Endothelial cell of umbilical vein (primary cell): Measurements from ENCODE around the gene SLC37A1. TPM values are rescaled to one million over a fixed set of nuclear protein-coding genes. Genes with fewer than 3 reads are reported as not detected.

Source experiments
- BruUV-seq: library from RNA; stranded (reverse); fragments of 400-500 nt; replicated peaks from 2 replicates; lab custom pipeline; 2021; lab: Mats Ljungman, UMichigan
- CTCF ChIA-PET: fragments of 300-600, 350-600 bp; sonication (Branson Sonifier 250); formaldehyde crosslinking; loops from one replicate; lab custom pipeline; 2021; ENCODE audit warnings: antibody characterized with exemption, inconsistent platforms; lab: Charles Lee
- POLR2A ChIA-PET: fragments of 300-600, 350-600 bp; sonication (Branson Sonifier 250); formaldehyde crosslinking; loops from one replicate; lab custom pipeline; 2021; ENCODE audit warnings: antibody characterized with exemption, inconsistent platforms; lab: Charles Lee
- DNase-seq: peaks from one replicate; pipeline ENCODE4 v3.0.0-alpha.2; 2011; ENCODE audit warnings: low read depth, low spot score
- FAIRE-seq: peaks from 2 replicates; lab custom pipeline; 2011; peaks lifted over from hg19 to GRCh38; lab: Jason Lieb, UNC
- H2AFZ ChIP-seq: 2 replicates; pipeline ENCODE4 v1.6.0; 2012; ENCODE audit warnings: low read depth, low read length, control low read depth, inconsistent platforms
- H3K27ac ChIP-seq: 2 replicates; pipeline ENCODE4 v1.5.1; 2011; ENCODE audit warnings: low read depth, mild to moderate bottlenecking, control low read depth, low read length, moderate library complexity; ENCODE audit not compliant: insufficient read depth
- H3K27me3 ChIP-seq, 2 experiments: 2 replicates each; pipeline versions ENCODE4 v1.6.0 to v1.6.1; 2011; ENCODE audit warnings: low read length in 2 of 2, mixed read lengths in 1 of 2; ENCODE audit not compliant: control insufficient read depth in 2 of 2, insufficient read depth in 2 of 2
- H3K36me3 ChIP-seq, 2 experiments: 2 replicates in 1 of 2; 3 replicates in 1 of 2; pipeline ENCODE4 v1.5.1; 2011; ENCODE audit warnings: low read length in 2 of 2, mild to moderate bottlenecking in 1 of 2, moderate library complexity in 1 of 2; ENCODE audit not compliant: control insufficient read depth in 2 of 2, insufficient read depth in 2 of 2; ENCODE audit errors: extremely low read depth in 1 of 2
- H3K4me1 ChIP-seq: 3 replicates; pipeline ENCODE4 v1.5.1; 2011; ENCODE audit warnings: mild to moderate bottlenecking, low read length; ENCODE audit not compliant: control insufficient read depth, insufficient read depth; ENCODE audit errors: extremely low read depth
- H3K4me2 ChIP-seq: 2 replicates; pipeline ENCODE4 v1.6.1; 2011; ENCODE audit warnings: low read length, control low read depth, mixed read lengths; ENCODE audit not compliant: insufficient read depth
- H3K4me3 ChIP-seq, 3 experiments: fragments of 200-600 bp in 1 of 3; sonication (generic), shearing (Covaris generic) in 1 of 3; replicated peaks in 1 of 3; 2 replicates each; pipeline ENCODE4 v1.5.1; 2011 to 2016; ENCODE audit warnings: control low read depth in 3 of 3, low read length in 3 of 3, mild to moderate bottlenecking in 2 of 3, inconsistent platforms in 1 of 3, low read depth in 1 of 3, moderate library complexity in 1 of 3; ENCODE audit not compliant: insufficient read depth in 1 of 3
- H3K79me2 ChIP-seq: 2 replicates; pipeline ENCODE4 v1.6.0; 2012; ENCODE audit warnings: low read length, inconsistent platforms; ENCODE audit not compliant: control insufficient read depth, insufficient read depth
- H3K9ac ChIP-seq: replicated peaks from 2 replicates; pipeline ENCODE3; 2011; ENCODE audit warnings: low read length, control low read depth; ENCODE audit not compliant: insufficient read depth; ENCODE audit errors: extremely low read depth
- H3K9me1 ChIP-seq: replicated peaks from 3 replicates; pipeline ENCODE4 v1.6.0; 2011; ENCODE audit warnings: mild to moderate bottlenecking, low read length; ENCODE audit not compliant: control insufficient read depth, insufficient read depth; ENCODE audit errors: extremely low read depth
- H3K9me3 ChIP-seq: replicated peaks from 2 replicates; pipeline ENCODE4 v1.5.1; 2012; ENCODE audit warnings: low read length, inconsistent platforms; ENCODE audit not compliant: control insufficient read depth, insufficient read depth
- H4K20me1 ChIP-seq: replicated peaks from 2 replicates; pipeline ENCODE3; 2011; ENCODE audit warnings: mild to moderate bottlenecking, low read length; ENCODE audit not compliant: control insufficient read depth, insufficient read depth; ENCODE audit errors: extremely low read depth
- CTCF ChIP-seq, 2 donors: IDR thresholded peaks; 1 replicate in 1 of 2; 2 replicates in 1 of 2; pipeline ENCODE4 v1.5.1; 2011; ENCODE audit warnings: low read length in 2 of 2, mild to moderate bottlenecking in 2 of 2, moderate library complexity in 2 of 2, control low read depth in 1 of 2, inconsistent platforms in 1 of 2, low read depth in 1 of 2; ENCODE audit not compliant: insufficient read depth in 1 of 2; ENCODE audit errors: extremely low read depth in 1 of 2
- EZH2 ChIP-seq: IDR thresholded peaks from 2 replicates; pipeline ENCODE4 v1.6.1; 2012; ENCODE audit warnings: borderline replicate concordance, low read depth, mild to moderate bottlenecking, moderate library complexity, low read length, inconsistent platforms; ENCODE audit not compliant: severe bottlenecking
- FOS ChIP-seq: IDR thresholded peaks from 2 replicates; pipeline ENCODE4 v1.6.1; 2011; ENCODE audit warnings: mild to moderate bottlenecking, low read length, moderate library complexity, borderline replicate concordance; ENCODE audit not compliant: insufficient read depth
- GATA2 ChIP-seq: IDR thresholded peaks from 2 replicates; pipeline ENCODE4 v1.7.0; 2011; ENCODE audit warnings: low read depth, mild to moderate bottlenecking, moderate library complexity, mixed read lengths, low read length; ENCODE audit not compliant: insufficient read length, insufficient read depth
- JUN ChIP-seq: IDR thresholded peaks from 2 replicates; pipeline ENCODE4 v1.6.1; 2011; ENCODE audit warnings: borderline replicate concordance, low read depth; ENCODE audit not compliant: insufficient read length, insufficient read depth
- MAX ChIP-seq: IDR thresholded peaks from 2 replicates; pipeline ENCODE4 v1.6.1; 2011; ENCODE audit not compliant: insufficient read depth, insufficient read length
- MYC ChIP-seq: IDR thresholded peaks from one replicate; pipeline ENCODE4 v1.6.1; 2011; ENCODE audit warnings: mild to moderate bottlenecking, low read depth, low read length
- POLR2A ChIP-seq: IDR thresholded peaks from 2 replicates; pipeline ENCODE4 v1.6.1; 2012; ENCODE audit warnings: low read depth, mild to moderate bottlenecking, control low read depth, low read length
- POLR2AphosphoS5 ChIP-seq: IDR thresholded peaks from 2 replicates; pipeline ENCODE4 v1.6.1; 2012; ENCODE audit warnings: low read depth, mild to moderate bottlenecking, control low read depth, low read length, moderate library complexity; ENCODE audit not compliant: insufficient read depth
- dilution Hi-C: fragments of 300-500 bp; cut with MboI; formaldehyde crosslinking; loops from one replicate; pipeline ENCODE4 v1.15.0; 2019; ENCODE audit warnings: low sequenced_read_pairs; ENCODE audit not compliant: extremely low pct_ligation_motif_present
- intact Hi-C: fragments of 100-400 bp; cut with micrococcal nuclease; formaldehyde crosslinking; loops from one replicate; pipeline ENCODE4 v1.10.0; 2022
- polyA plus RNA-seq, 4 experiments: library from polyadenylated mRNA; depleted of rRNA in 3 of 4; stranded (reverse) in 3 of 4; unstranded in 1 of 4; fragments of >200 nt; gene quantifications; 2 replicates each; pipeline versions ENCODE4 v1.2.1 to v1.2.3, GENCODE V29; 2011 to 2012; ENCODE audit warnings: missing spikeins in 1 of 4
- total RNA-seq: library from RNA; stranded (reverse); gene quantifications from 2 replicates; pipeline ENCODE4 v1.2.3, GENCODE V29; 2021

The SLC37A1 gene
- total and polyA plus RNA-seq, 2 donors (not counting 3 experiments of a cell fraction or from before 2014, with no cell fraction given), result 4.7 to 7.6 TPM

- no peaks in the 10 kb centered on the region for H3K9me3 ChIP-seq
- no peak overlapping the region for H2AFZ ChIP-seq
- H3K27me3 ChIP-seq, result peaks cover 21 to 22% of the 10 kb centered on the region in 2 experiments
- BruUV-seq, result no TSS peak
- H4K20me1 ChIP-seq, result no peaks in the 10 kb centered on the region
- intact Hi-C loops, result no loop called here
- POLR2A ChIA-PET, result no interaction called here
- no peak for FAIRE-seq
- no peak for DNase-seq
- H3K4me1 ChIP-seq, result no peaks in the 10 kb centered on the region
- no peaks in the 10 kb centered on the region for H3K9me1 ChIP-seq
- no peaks in the 10 kb centered on the region for H3K79me2 ChIP-seq
- H3K4me2 ChIP-seq, result no peak overlapping the region
- CTCF ChIA-PET, result no interaction called here
- no peak overlapping the region for H3K4me3 ChIP-seq
- dilution Hi-C loops, result no loop called here
- TF ChIP-seq EZH2, result no peak
- no peak for TF ChIP-seq POLR2AphosphoS5
- TF ChIP-seq POLR2A, result no peak
- no peak for TF ChIP-seq FOS
- TF ChIP-seq MAX, result no peak
- TF ChIP-seq MYC, result no peak
- TF ChIP-seq GATA2, result no peak
- no peak for TF ChIP-seq CTCF (IDR thresholded peaks at IDR 0.05; ENCODE audit: extremely low read depth in 1 of 2, insufficient read depth in 1 of 2, low read depth in 1 of 2, low read length in 2 of 2)
- TF ChIP-seq JUN, result no peak
- no peaks in the 10 kb centered on the region for H3K36me3 ChIP-seq
- H3K27ac ChIP-seq, result no peak overlapping the region
- no peak overlapping the region for H3K9ac ChIP-seq
These were observed 23.7 kb upstream of the SLC37A1 start for GRCh38 chr21:42489991-42490390.
